SK-N-MC (cell line): ENCODE data around the gene GNG11.

Experiments
- EZH2 ChIP-seq: fragments of 200-600 bp; sonication (generic); IDR thresholded peaks from one replicate; pipeline ENCODE4 v1.6.1; 2017; ENCODE audit warnings: antibody characterized with exemption
- FOXP2 ChIP-seq: optimal IDR thresholded peaks from 2 replicates; pipeline ENCODE3; 2011; ENCODE audit warnings: mild to moderate bottlenecking, moderate library complexity; ENCODE audit not compliant: insufficient read depth; ENCODE audit errors: extremely low read length, control extremely low read depth
- POLR2AphosphoS5 ChIP-seq: IDR thresholded peaks from 2 replicates; pipeline ENCODE4 v1.6.1; 2012; ENCODE audit warnings: mild to moderate bottlenecking, low read depth, low read length, borderline replicate concordance

DNA sequence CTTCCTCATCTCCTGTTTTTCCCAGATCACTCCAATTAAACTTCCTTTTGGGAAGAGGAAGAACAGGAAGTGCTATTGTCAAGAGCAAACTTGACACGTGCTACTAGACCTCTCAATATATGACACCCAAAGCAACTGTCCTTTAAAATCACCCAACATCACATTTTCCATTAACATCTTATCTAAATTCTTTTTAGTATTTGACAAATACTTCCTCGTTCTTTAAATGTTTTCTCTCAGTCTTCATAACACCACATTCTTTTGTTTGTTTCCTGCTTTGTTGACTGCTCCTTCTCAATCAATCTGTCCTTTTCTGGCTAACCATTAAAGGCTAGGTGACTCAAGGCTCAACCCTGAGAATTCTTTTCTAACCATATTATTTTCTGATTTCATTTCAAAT, 23.9 kb upstream of the GNG11 start:
- TF ChIP-seq EZH2 (no peak), FOXP2 (no peak), POLR2AphosphoS5 (no peak)
